GM19193 (cell line): ENCODE results near the gene LMO3.

ENCODE experiments used
- POLR2A ChIP-seq: IDR thresholded peaks from 4 replicates; pipeline ENCODE4 v1.6.1; 2011; ENCODE audit not compliant: insufficient read depth, insufficient read length; ENCODE audit errors: extremely low read depth

LMO3 gene

GRCh38 chr12:16606117-16606200 lies at the start of gene LMO3:
TSS of gene LMO3 (minus strand) at chr12:16606162. CDS start at chr12:16600860, 5,302 bp downstream.
- no peak for TF ChIP-seq POLR2A

GRCh38 chr12:16636435-16637055 lies 30.6 kb upstream of the LMO3 start:
- TF ChIP-seq POLR2A, result no peak

- no peak for TF ChIP-seq POLR2A
Measured at GRCh38 chr12:16634786-16635185, 28.8 kb upstream of the LMO3 start.

- TF ChIP-seq POLR2A, result no peak
Measured at GRCh38 chr12:16626991-16627390, 21.0 kb upstream of the LMO3 start.

- TF ChIP-seq POLR2A, result no peak
Measured at GRCh38 chr12:16622338-16622737, 16.4 kb upstream of the LMO3 start.

GRCh38 chr12:16619537-16619936 lies 13.6 kb upstream of the LMO3 start:
- no peak for TF ChIP-seq POLR2A

- TF ChIP-seq POLR2A, result no peak
Measured at GRCh38 chr12:16618256-16618655, 12.3 kb upstream of the LMO3 start.

- TF ChIP-seq POLR2A, result no peak
Measured at GRCh38 chr12:16613199-16613598, 7.2 kb upstream of the LMO3 start.

GRCh38 chr12:16612647-16613046 lies 6.7 kb upstream of the LMO3 start:
- TF ChIP-seq POLR2A, result no peak

- no peak for TF ChIP-seq POLR2A
Measured at GRCh38 chr12:16611146-16611545, 5.2 kb upstream of the LMO3 start.

GRCh38 chr12:16610743-16611142 lies 4.8 kb upstream of the LMO3 start:
- no peak for TF ChIP-seq POLR2A

- TF ChIP-seq POLR2A, result peak; percentile 41
Measured at GRCh38 chr12:16610001-16610585, 4.1 kb upstream of the LMO3 start.

GRCh38 chr12:16608946-16609539 lies 3.1 kb upstream of the LMO3 start:
- TF ChIP-seq POLR2A, result no peak

- TF ChIP-seq POLR2A, result no peak
Measured at GRCh38 chr12:16607906-16608775, 2.2 kb upstream of the LMO3 start.

- TF ChIP-seq POLR2A, result no peak
Measured at GRCh38 chr12:16606991-16607390, 1.0 kb upstream of the LMO3 start.
